HCT116 (cell line): Measurements from ENCODE around the gene SMC1B. TPM values are rescaled to one million over a fixed set of nuclear protein-coding genes. Genes with fewer than 3 reads are reported as not detected.

Experiments
- ATAC-seq: fragments of 200-7000 bp; cut with Tn5 transposase; 2 replicates; pipeline ENCODE4 v1.9.1; 2020; ENCODE audit warnings: mild to moderate bottlenecking, moderate library complexity
- BruUV-seq: library from RNA; stranded (reverse); fragments of 400-500 nt; replicated peaks from 2 replicates; lab custom pipeline; 2021; lab: Mats Ljungman, UMichigan
- CTCF ChIA-PET: fragments of 300-600 bp; sonication (Branson Sonifier 250); formaldehyde crosslinking; loops from one replicate; lab custom pipeline; 2021; ENCODE audit warnings: antibody characterized with exemption; lab: Charles Lee
- POLR2A ChIA-PET: fragments of 300-600, 350-600 bp; sonication (Branson Sonifier 250); formaldehyde crosslinking; loops from one replicate; lab custom pipeline; 2021; ENCODE audit warnings: antibody characterized with exemption; lab: Charles Lee
- RAD21 ChIA-PET, 2 experiments: fragments of 300-600 bp; sonication (Branson Sonifier 250); formaldehyde crosslinking; loops; one replicate each; lab custom pipeline; 2023; ENCODE audit warnings: low total read pairs in 2 of 2; ENCODE audit not compliant: uncharacterized antibody in 2 of 2, unreplicated experiment in 2 of 2, low non-redundant PET in 1 of 2; lab: Charles Lee
- DNase-seq: peaks from one replicate; pipeline ENCODE4 v3.0.0-alpha.2; 2010; ENCODE audit warnings: low read depth, low spot score
- H2AFZ ChIP-seq: fragments of 200-600 bp; shearing (Covaris generic), sonication (generic); 2 replicates; pipeline ENCODE4 v1.6.1; 2017; ENCODE audit warnings: low read depth, mixed run types, mixed read lengths, antibody characterized with exemption, low read length; ENCODE audit not compliant: poor library complexity, severe bottlenecking
- H3K27ac ChIP-seq: 2 replicates; pipeline ENCODE4 v1.5.1; 2012; ENCODE audit warnings: low read depth, low read length
- H3K27me3 ChIP-seq: fragments of 200-600 bp; sonication (generic); 2 replicates; pipeline ENCODE4 v1.6.1; 2016; ENCODE audit warnings: mixed run types, low read length, mixed read lengths; ENCODE audit not compliant: insufficient read depth
- H3K36me3 ChIP-seq, 2 experiments: fragments of 200-500 bp in 1 of 2; fragments of 200-600 bp in 1 of 2; sonication (Bioruptor generic) in 1 of 2; sonication (generic) in 1 of 2; 2 replicates each; pipeline versions ENCODE4 v1.5.1 to v1.6.1; 2014 to 2016; ENCODE audit warnings: low read length in 2 of 2, inconsistent platforms in 1 of 2, mixed read lengths in 1 of 2, mixed run types in 1 of 2; ENCODE audit not compliant: insufficient read depth in 2 of 2, control insufficient read depth in 1 of 2
- H3K4me1 ChIP-seq, 2 experiments: fragments of 200-600 bp in 1 of 2; sonication (generic) in 1 of 2; 2 replicates each; pipeline versions ENCODE4 v1.5.1 to v1.6.1; 2012 to 2017; ENCODE audit warnings: low read length in 2 of 2, inconsistent platforms in 1 of 2, mild to moderate bottlenecking in 1 of 2, mixed read lengths in 1 of 2, mixed run types in 1 of 2, moderate library complexity in 1 of 2; ENCODE audit not compliant: insufficient read depth in 2 of 2, control insufficient read depth in 1 of 2
- H3K4me2 ChIP-seq: fragments of 200-600 bp; sonication (generic); 2 replicates; pipeline ENCODE4 v1.6.1; 2017; ENCODE audit warnings: mixed run types, low read length, mixed read lengths
- H3K4me3 ChIP-seq, 2 experiments: fragments of 200-600 bp in 1 of 2; sonication (generic) in 1 of 2; replicated peaks in 1 of 2; 2 replicates each; pipeline ENCODE4 v1.5.1; 2011 to 2016; ENCODE audit warnings: low read length in 2 of 2, control low read depth in 1 of 2, low read depth in 1 of 2, mild to moderate bottlenecking in 1 of 2, mixed read lengths in 1 of 2, mixed run types in 1 of 2
- H3K79me2 ChIP-seq: fragments of 200-600 bp; sonication (generic); 2 replicates; pipeline ENCODE4 v1.6.1; 2017; ENCODE audit warnings: mild to moderate bottlenecking, mixed run types, low read length, moderate library complexity, mixed read lengths; ENCODE audit not compliant: insufficient read depth
- H3K9ac ChIP-seq: fragments of 200-600 bp; sonication (generic); 2 replicates; pipeline ENCODE4 v1.6.1; 2016; ENCODE audit warnings: low read length, mixed read lengths
- H3K9me2 ChIP-seq: fragments of 200-600 bp; sonication (generic), shearing (Covaris generic); 2 replicates; pipeline ENCODE4 v1.6.1; 2017; ENCODE audit warnings: mixed run types, mild to moderate bottlenecking, moderate library complexity; ENCODE audit not compliant: insufficient read depth
- H3K9me3 ChIP-seq, 2 experiments: fragments of 200-500 bp in 1 of 2; fragments of 200-600 bp in 1 of 2; sonication (Bioruptor generic) in 1 of 2; sonication (generic) in 1 of 2; 2 replicates each; pipeline ENCODE4 v1.6.1; 2014 to 2017; ENCODE audit warnings: low read length in 2 of 2, mixed read lengths in 2 of 2, inconsistent platforms in 1 of 2, low read depth in 1 of 2, mild to moderate bottlenecking in 1 of 2, mixed run types in 1 of 2, moderate library complexity in 1 of 2; ENCODE audit not compliant: control insufficient read depth in 1 of 2, insufficient read depth in 1 of 2
- H4K20me1 ChIP-seq: fragments of 200-600 bp; sonication (generic), shearing (Covaris generic); 2 replicates; pipeline ENCODE4 v1.6.1; 2017; ENCODE audit warnings: mixed run types, mild to moderate bottlenecking, moderate library complexity; ENCODE audit not compliant: insufficient read depth
- ATF3 ChIP-seq: IDR thresholded peaks from 2 replicates; pipeline ENCODE4 v1.6.1; 2012
- CTCF ChIP-seq, 3 experiments: fragments of 200-600 bp in 1 of 3; sonication (generic) in 1 of 3; IDR thresholded peaks in 2 of 3; conservative IDR thresholded peaks in 1 of 3; 2 replicates each; pipeline ENCODE4 v1.5.1; 2012 to 2017; ENCODE audit warnings: low read depth in 2 of 3, low read length in 2 of 3, antibody characterized with exemption in 1 of 3, borderline replicate concordance in 1 of 3, control low read depth in 1 of 3, mild to moderate bottlenecking in 1 of 3, mixed read lengths in 1 of 3, mixed run types in 1 of 3, moderate library complexity in 1 of 3; ENCODE audit not compliant: insufficient read depth in 1 of 3
- ELF1 ChIP-seq: IDR thresholded peaks from 2 replicates; pipeline ENCODE4 v1.6.1; 2012; ENCODE audit warnings: low read depth, borderline replicate concordance
- EZH2 ChIP-seq: fragments of 200-600 bp; sonication (generic); IDR thresholded peaks from 2 replicates; pipeline ENCODE4 v1.6.1; 2017; ENCODE audit warnings: antibody characterized with exemption, mixed run types
- EZH2phosphoT487 ChIP-seq: fragments of 200-600 bp; IDR thresholded peaks from 2 replicates; pipeline ENCODE4 v1.6.1; 2018; ENCODE audit warnings: antibody characterized with exemption, borderline replicate concordance
- POLR2A ChIP-seq: IDR thresholded peaks from 2 replicates; pipeline ENCODE4 v1.7.0; 2011; ENCODE audit warnings: borderline replicate concordance; ENCODE audit not compliant: insufficient read depth, insufficient read length; ENCODE audit errors: extremely low read depth
- POLR2AphosphoS5 ChIP-seq: IDR thresholded peaks from 2 replicates; pipeline ENCODE4 v1.6.1; 2011; ENCODE audit warnings: mild to moderate bottlenecking, low read depth, low read length, moderate library complexity
- RAD21 ChIP-seq: IDR thresholded peaks from 2 replicates; pipeline ENCODE4 v1.6.1; 2012; ENCODE audit warnings: low read depth, mild to moderate bottlenecking
- SIN3A ChIP-seq: IDR thresholded peaks from 2 replicates; pipeline ENCODE4 v1.6.1; 2012; ENCODE audit warnings: low read depth
- SRF ChIP-seq: IDR thresholded peaks from 2 replicates; pipeline ENCODE4 v1.6.1; 2012; ENCODE audit warnings: low read depth
- TCF7L2 ChIP-seq: IDR thresholded peaks from 2 replicates; pipeline ENCODE4 v1.7.0; 2011; ENCODE audit warnings: borderline replicate concordance, inconsistent platforms; ENCODE audit not compliant: insufficient read depth, insufficient read length; ENCODE audit errors: extremely low read depth
- ZBTB33 ChIP-seq: IDR thresholded peaks from 2 replicates; pipeline ENCODE4 v1.6.1; 2011; ENCODE audit warnings: mild to moderate bottlenecking, low read length, moderate library complexity; ENCODE audit not compliant: insufficient replicate concordance; ENCODE audit errors: extremely low read depth
- ZFX ChIP-seq: fragments of 450-650 bp; IDR thresholded peaks from 2 replicates; pipeline ENCODE4 v1.6.1; 2017
- ZNF274 ChIP-seq: fragments of 200-500 bp; sonication (Bioruptor generic); IDR thresholded peaks from 2 replicates; pipeline ENCODE4 v1.6.1; 2014; ENCODE audit warnings: mild to moderate bottlenecking, low read depth, low read length, inconsistent platforms
- intact Hi-C: fragments of 100-400 bp; cut with micrococcal nuclease; formaldehyde crosslinking; loops from 2 replicates; pipeline ENCODE4 v1.10.0; 2022
- total RNA-seq: library from RNA; stranded (reverse); gene quantifications from one replicate; pipeline ENCODE4 v1.2.1, GENCODE V29; 2021; ENCODE audit not compliant: unreplicated experiment

SMC1B gene
- total RNA-seq, 1 experiment from 2014 or later: not detected

- Histone ChIP-seq H3K36me3 (no peaks in the 10 kb centered on the region; a peak in 1 of 4 replicates), H3K79me2 (no peaks in the 10 kb centered on the region), H3K4me3 (0 out of 4 replicates have a peak overlapping the region, but pooled peaks of 1 of the 2 experiments have one; percentile 58), H2AFZ (peak overlapping the region; percentile 64), H4K20me1 (no peaks in the 10 kb centered on the region), H3K9me2 (no peaks in the 10 kb centered on the region), H3K4me2 (peak overlapping the region; percentile 90), H3K27ac (peak overlapping the region; percentile 58; the same call in 1 of the 2 replicates), H3K9ac (peak overlapping the region; percentile 84; the same call in 1 of the 2 replicates), H3K4me1 (peaks cover 9 to 14% of the 10 kb centered on the region in 2 experiments), H3K9me3 (no peaks in the 10 kb centered on the region), H3K27me3 (no peaks in the 10 kb centered on the region)
- ATAC-seq: no peak
- no peak for TF ChIP-seq ZBTB33
- TF ChIP-seq SIN3A: no peak
- intact Hi-C loops: no loop called here
- ChIA-PET POLR2A (no interaction called here), RAD21 (no interaction called here), CTCF (no interaction called here)
- no peak for DNase-seq
- no TSS peak for BruUV-seq
These were observed 409 bp downstream of the SMC1B start for GRCh38 chr22:45413013-45413367.

GRCh38 chr22:45407793-45408192 is 5.6 kb downstream of the SMC1B start:
- intact Hi-C loops: no loop called here
- Histone ChIP-seq H3K79me2 (no peaks in the 10 kb centered on the region), H3K9me3 (no peaks in the 10 kb centered on the region), H3K4me1 (no peaks in the 10 kb centered on the region), H2AFZ (no peak overlapping the region), H3K27ac (no peak overlapping the region), H3K4me3 (no peak overlapping the region), H3K4me2 (no peak overlapping the region), H3K27me3 (no peaks in the 10 kb centered on the region), H3K9ac (no peak overlapping the region), H3K36me3 (no peaks in the 10 kb centered on the region), H4K20me1 (no peaks in the 10 kb centered on the region), H3K9me2 (no peaks in the 10 kb centered on the region)
- ChIA-PET CTCF (no interaction called here), POLR2A (no interaction called here), RAD21 (no interaction called here)
- DNase-seq: no peak
- no peak for ATAC-seq
- no TSS peak for BruUV-seq
- no peak for TF ChIP-seq CTCF (IDR thresholded peaks at IDR 0.05 in 2 of 3, conservative IDR thresholded peaks at IDR 0.05 in 1 of 3; ENCODE audit: borderline replicate concordance in 1 of 3, insufficient read depth in 1 of 3, low read depth in 2 of 3, low read length in 2 of 3)
- TF ChIP-seq ATF3: no peak
- no peak for TF ChIP-seq POLR2AphosphoS5
- TF ChIP-seq ELF1: no peak
- TF ChIP-seq EZH2phosphoT487: no peak
- TF ChIP-seq TCF7L2: no peak
- TF ChIP-seq SIN3A: no peak
- TF ChIP-seq POLR2A: no peak
- no peak for TF ChIP-seq ZFX
- no peak for TF ChIP-seq ZBTB33
- no peak for TF ChIP-seq RAD21
- no peak for TF ChIP-seq SRF
- no peak for TF ChIP-seq ZNF274
- TF ChIP-seq EZH2: no peak
